HL-60 (cell line): ENCODE data around the gene CNOT6.

Source experiments
- DNase-seq, 2 experiments: peaks; one replicate each; pipeline ENCODE4 v3.0.0-alpha.2; 2010 to 2020; ENCODE audit warnings: low read depth in 1 of 2, low spot score in 1 of 2
- H3K27ac ChIP-seq: fragments of 250-450 bp; sonication (Bioruptor Pico); replicated peaks from 2 replicates; pipeline ENCODE4 v1.5.1; 2020; ENCODE audit warnings: mild to moderate bottlenecking, moderate library complexity
- H3K27me3 ChIP-seq: fragments of 250-450 bp; sonication (Bioruptor Pico); 2 replicates; pipeline ENCODE4 v1.5.1; 2021; ENCODE audit warnings: mild to moderate bottlenecking, moderate library complexity; ENCODE audit not compliant: insufficient read depth, poor library complexity, severe bottlenecking
- H3K4me3 ChIP-seq: replicated peaks from 2 replicates; pipeline ENCODE4 v1.5.1; 2011; ENCODE audit warnings: mild to moderate bottlenecking, control low read depth, low read length; ENCODE audit not compliant: insufficient read depth
- CTCF ChIP-seq: IDR thresholded peaks from one replicate; pipeline ENCODE4 v1.5.1; 2011; ENCODE audit warnings: low read length, control low read depth, inconsistent platforms; ENCODE audit not compliant: insufficient read depth
- GABPA ChIP-seq: IDR thresholded peaks from 2 replicates; pipeline ENCODE4 v1.6.1; 2012; ENCODE audit warnings: low read depth
- POLR2AphosphoS5 ChIP-seq: IDR thresholded peaks from 2 replicates; pipeline ENCODE4 v1.6.1; 2012; ENCODE audit warnings: low read depth
- REST ChIP-seq: IDR thresholded peaks from 2 replicates; pipeline ENCODE4 v1.6.1; 2012; ENCODE audit warnings: low read depth; ENCODE audit not compliant: insufficient replicate concordance
- SPI1 ChIP-seq: IDR thresholded peaks from 2 replicates; pipeline ENCODE4 v1.6.1; 2012; ENCODE audit warnings: low read depth, mild to moderate bottlenecking, borderline replicate concordance

Gene CNOT6

GRCh38 chr5:180540050-180540694, 46.0 kb downstream of the CNOT6 start:
- Histone ChIP-seq H3K27me3 (no peaks in the 10 kb centered on the region), H3K27ac (no peak overlapping the region), H3K4me3 (no peak overlapping the region)
- no peak for DNase-seq
- TF ChIP-seq SPI1 (no peak), GABPA (no peak), POLR2AphosphoS5 (no peak), CTCF (no peak), REST (no peak)

- no peaks in the 10 kb centered on the region for H3K27me3 ChIP-seq
- DNase-seq: no peak
- H3K4me3 ChIP-seq: no peak overlapping the region
- H3K27ac ChIP-seq: no peak overlapping the region
- TF ChIP-seq REST (no peak), SPI1 (no peak), GABPA (no peak), CTCF (no peak), POLR2AphosphoS5 (no peak)
Measured at GRCh38 chr5:180541710-180542109, 47.5 kb downstream of the CNOT6 start.

GRCh38 chr5:180545248-180545647, 51.1 kb downstream of the CNOT6 start:
- no peaks in the 10 kb centered on the region for H3K27me3 ChIP-seq
- no peak overlapping the region for H3K4me3 ChIP-seq
- H3K27ac ChIP-seq: no peak overlapping the region
- TF ChIP-seq CTCF (no peak), REST (no peak), SPI1 (no peak), GABPA (no peak), POLR2AphosphoS5 (no peak)
- no peak for DNase-seq
